ENCODE measurements around the gene GPR160.

Gene GPR160

DNA sequence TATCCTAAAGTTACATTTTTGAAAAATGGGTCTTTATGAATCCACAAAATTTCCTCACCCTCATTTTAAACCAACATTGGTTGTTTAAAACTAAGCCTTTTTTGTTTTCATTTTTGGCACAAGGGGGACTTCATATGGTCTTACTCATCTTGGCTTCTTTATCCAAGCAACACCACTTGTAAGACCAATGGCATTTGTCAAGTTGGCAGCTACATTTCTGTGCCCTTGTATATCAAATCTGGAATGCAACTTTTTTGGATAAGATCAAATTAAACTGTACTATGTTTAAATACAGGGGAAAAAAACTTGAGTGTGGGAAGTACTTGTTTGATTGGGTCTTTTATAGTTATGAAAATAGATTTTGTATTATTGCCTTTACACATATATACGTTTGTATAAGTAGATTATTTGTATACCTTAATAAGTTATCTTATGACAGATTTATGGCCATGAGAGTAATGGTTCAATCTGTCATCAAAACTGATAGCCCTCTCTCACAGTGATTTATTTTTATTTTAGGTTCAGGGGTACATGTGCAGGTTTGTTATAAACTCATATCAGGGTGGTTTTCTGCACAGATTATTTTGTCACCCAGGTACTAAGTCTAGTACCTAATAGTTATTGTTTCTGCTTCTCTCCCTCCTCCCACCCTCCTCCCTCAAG is 43.4 kb downstream of the GPR160 start:
- DNase-seq (ENCODE audit: low read depth in 1 of 2, low spot score in 1 of 2) = no peak
- no peak for TF ChIP-seq GABPA (IDR thresholded peaks at IDR 0.05; ENCODE audit: low read depth)
- no peak for TF ChIP-seq POLR2AphosphoS5 (IDR thresholded peaks at IDR 0.05; ENCODE audit: low read depth)
- TF ChIP-seq SPI1 (IDR thresholded peaks at IDR 0.05; ENCODE audit: borderline replicate concordance, low read depth) = no peak
- TF ChIP-seq REST (IDR thresholded peaks at IDR 0.05; ENCODE audit: insufficient replicate concordance, low read depth) = no peak
- TF ChIP-seq CTCF (IDR thresholded peaks at IDR 0.05; ENCODE audit: insufficient read depth, low read length) = no peak
- no peaks in the 10 kb centered on the region for H3K27me3 ChIP-seq (ENCODE audit: insufficient read depth, poor library complexity, severe bottlenecking)
- no peak overlapping the region for H3K27ac ChIP-seq (replicated peaks)
- H3K4me3 ChIP-seq (replicated peaks; ENCODE audit: insufficient read depth, low read length) = no peak overlapping the region

DNA sequence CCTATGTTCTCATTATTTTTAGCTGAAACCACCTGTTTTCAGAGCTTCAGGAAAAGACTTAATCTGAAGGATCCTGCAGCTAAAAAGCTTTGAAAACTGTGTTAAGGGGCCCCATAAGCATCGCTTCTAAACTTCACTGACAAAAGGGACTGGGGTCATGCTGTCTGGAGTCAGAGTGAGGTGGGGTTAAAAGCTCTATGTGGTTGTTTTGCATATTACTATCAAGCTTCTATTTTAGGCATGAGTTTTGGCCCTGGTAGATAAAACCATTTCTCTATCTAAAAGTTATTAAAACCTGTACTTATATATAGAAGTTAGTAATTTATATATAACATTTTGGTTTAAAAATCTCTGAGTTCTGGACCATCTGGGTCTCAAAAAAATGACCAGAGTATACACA is 45.5 kb downstream of the GPR160 start:
- H3K27ac ChIP-seq (replicated peaks) = no peak overlapping the region
- H3K27me3 ChIP-seq (ENCODE audit: insufficient read depth, poor library complexity, severe bottlenecking) = no peaks in the 10 kb centered on the region
- no peak overlapping the region for H3K4me3 ChIP-seq (replicated peaks; ENCODE audit: insufficient read depth, low read length)
- no peak for DNase-seq (ENCODE audit: low read depth in 1 of 2, low spot score in 1 of 2)
- no peak for TF ChIP-seq CTCF (IDR thresholded peaks at IDR 0.05; ENCODE audit: insufficient read depth, low read length)
- TF ChIP-seq POLR2AphosphoS5 (IDR thresholded peaks at IDR 0.05; ENCODE audit: low read depth) = no peak

GRCh38 chr3:170085396-170085795 is 47.6 kb downstream of the GPR160 start:
- DNase-seq (ENCODE audit: low read depth in 1 of 2, low spot score in 1 of 2) = no peak
- H3K27me3 ChIP-seq (ENCODE audit: insufficient read depth, poor library complexity, severe bottlenecking) = no peaks in the 10 kb centered on the region
- TF ChIP-seq POLR2AphosphoS5 (IDR thresholded peaks at IDR 0.05; ENCODE audit: low read depth) (no peak), CTCF (IDR thresholded peaks at IDR 0.05; ENCODE audit: insufficient read depth, low read length) (no peak), GABPA (IDR thresholded peaks at IDR 0.05; ENCODE audit: low read depth) (no peak), REST (IDR thresholded peaks at IDR 0.05; ENCODE audit: insufficient replicate concordance, low read depth) (no peak), SPI1 (IDR thresholded peaks at IDR 0.05; ENCODE audit: borderline replicate concordance, low read depth) (no peak)
- no peak overlapping the region for H3K27ac ChIP-seq (replicated peaks)
- H3K4me3 ChIP-seq (replicated peaks; ENCODE audit: insufficient read depth, low read length) = no peak overlapping the region
